NCI-H460 (cell line): ENCODE measurements around the gene SLC16A2. TPM values are rescaled to one million over a fixed set of nuclear protein-coding genes. Genes with fewer than 3 reads are reported as not detected.
"Not testable (repeated sequence)": the region's sequence is repeated elsewhere in the genome, so short reads cannot be mapped to it uniquely, and the experiment has no call there.

Source experiments
- DNase-seq: peaks from one replicate; pipeline ENCODE4 v3.0.0-alpha.2; 2016; ENCODE audit warnings: low read depth; ENCODE audit errors: extremely low read depth
- total RNA-seq: library from RNA; depleted of rRNA; stranded (reverse); fragments of >200 nt; shearing (Covaris generic); gene quantifications from 2 replicates; pipeline ENCODE4 v1.2.3, GENCODE V29; 2014

SLC16A2 gene
- total RNA-seq, 1 experiment from 2014 or later = 0.82 TPM

DNA sequence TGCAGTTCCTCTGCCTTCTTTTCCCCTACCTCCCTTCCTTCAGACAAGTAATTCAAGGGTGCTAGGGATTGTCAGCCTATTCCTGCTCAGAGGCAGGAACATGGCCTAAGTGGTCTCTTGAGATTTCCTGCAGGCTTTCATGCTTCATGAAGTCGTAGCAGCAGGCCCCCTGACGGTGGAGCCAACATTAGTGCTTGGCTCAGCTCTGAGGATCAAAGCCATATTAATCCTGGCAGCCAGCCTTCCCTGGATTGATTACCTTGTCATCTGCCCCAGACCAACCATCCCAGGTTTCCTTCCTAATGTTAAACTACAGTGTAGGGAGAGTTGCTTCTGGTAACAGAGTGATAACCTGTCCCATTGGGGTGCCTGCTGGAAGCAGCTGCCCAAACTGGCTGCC, 84.1 kb downstream of the SLC16A2 start:
- DNase-seq = no peak

DNA sequence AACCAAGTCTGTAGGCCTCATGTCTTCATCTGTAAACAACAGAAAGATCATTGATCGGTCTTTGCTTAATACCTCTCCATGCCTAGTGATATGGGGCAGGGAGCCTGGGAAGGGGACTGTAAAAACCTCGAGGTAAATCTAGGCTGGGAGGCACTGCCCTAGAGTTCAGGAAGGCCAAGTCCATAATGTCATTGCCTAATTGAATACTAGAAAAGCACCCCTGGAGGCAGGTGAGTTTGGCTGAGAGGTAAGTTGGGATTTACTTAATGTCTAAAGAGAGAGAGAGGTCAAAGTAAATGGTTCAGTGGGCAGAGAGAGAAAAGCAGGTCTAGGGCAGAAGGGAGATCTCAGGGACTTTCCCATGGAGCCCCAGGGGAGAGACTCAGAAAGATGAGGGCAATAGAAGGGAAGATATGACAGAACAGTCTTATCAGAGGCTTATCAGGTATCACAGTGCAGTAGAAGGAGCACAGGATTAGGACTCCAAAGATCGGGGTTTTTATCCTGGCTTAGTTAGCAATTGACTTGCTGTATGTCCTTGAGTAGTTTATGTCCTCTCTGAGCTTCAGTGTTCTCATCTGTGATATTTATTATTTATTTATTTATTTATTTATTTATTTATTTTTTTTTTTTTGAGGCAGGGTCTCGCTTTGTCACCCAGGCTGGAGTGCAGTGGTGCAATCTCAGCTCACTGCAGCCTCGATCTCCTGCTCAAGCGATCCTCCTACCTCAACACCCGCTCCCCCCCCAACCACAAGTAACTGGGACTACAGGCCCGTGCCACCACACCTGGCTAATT, 85.2 kb downstream of the SLC16A2 start:
- no peak for DNase-seq

- no peak for DNase-seq
Measured at GRCh38 chrX:74507191-74507590, 85.9 kb downstream of the SLC16A2 start.

GRCh38 chrX:74509989-74510388, 88.7 kb downstream of the SLC16A2 start:
- DNase-seq = no peak

GRCh38 chrX:74510401-74510800, 89.1 kb downstream of the SLC16A2 start:
- DNase-seq = no peak

DNA sequence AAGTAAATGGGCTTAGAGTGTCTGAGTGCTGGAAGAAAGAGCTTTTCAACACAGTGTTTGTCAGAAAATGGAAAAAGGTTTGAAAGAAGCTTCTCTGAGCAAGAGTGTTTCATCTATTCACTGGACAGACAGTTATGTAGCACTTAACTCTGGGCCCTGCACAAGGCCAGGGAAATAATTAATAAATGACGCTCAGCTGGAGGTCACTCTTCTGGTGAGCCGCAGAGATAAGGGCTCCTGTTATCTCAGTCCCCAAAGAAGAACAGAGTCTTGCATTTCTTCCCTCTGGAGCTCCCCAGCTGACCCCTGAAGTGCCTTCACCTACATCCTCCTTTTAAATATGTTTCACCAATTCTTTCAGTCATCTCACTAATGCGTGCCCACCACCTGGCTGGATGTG, 90.4 kb downstream of the SLC16A2 start:
- DNase-seq = no peak

- DNase-seq = no peak
Measured at GRCh38 chrX:74514384-74514783, 93.1 kb downstream of the SLC16A2 start.

DNA sequence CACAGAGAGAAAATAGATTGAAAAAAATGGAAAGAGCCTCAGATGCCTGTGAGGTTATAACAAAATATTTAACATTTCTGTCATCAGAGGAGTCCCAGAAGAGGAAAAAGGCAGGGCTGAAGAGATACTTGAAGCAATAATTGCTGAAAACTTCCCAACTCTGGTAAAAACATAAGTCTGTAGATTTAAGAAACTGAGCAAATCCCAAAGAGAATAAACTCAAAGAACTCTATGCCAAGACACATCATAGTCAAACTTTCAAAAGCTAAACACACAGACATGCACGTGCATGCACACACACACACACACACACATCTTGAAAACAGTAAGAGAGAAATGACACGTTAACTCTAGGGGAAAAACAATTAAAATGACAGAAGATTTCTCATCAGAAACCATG, 94.1 kb downstream of the SLC16A2 start:
- no peak for DNase-seq

GRCh38 chrX:74516013-74516412, 94.7 kb downstream of the SLC16A2 start:
- DNase-seq = not testable (repeated sequence)

DNA sequence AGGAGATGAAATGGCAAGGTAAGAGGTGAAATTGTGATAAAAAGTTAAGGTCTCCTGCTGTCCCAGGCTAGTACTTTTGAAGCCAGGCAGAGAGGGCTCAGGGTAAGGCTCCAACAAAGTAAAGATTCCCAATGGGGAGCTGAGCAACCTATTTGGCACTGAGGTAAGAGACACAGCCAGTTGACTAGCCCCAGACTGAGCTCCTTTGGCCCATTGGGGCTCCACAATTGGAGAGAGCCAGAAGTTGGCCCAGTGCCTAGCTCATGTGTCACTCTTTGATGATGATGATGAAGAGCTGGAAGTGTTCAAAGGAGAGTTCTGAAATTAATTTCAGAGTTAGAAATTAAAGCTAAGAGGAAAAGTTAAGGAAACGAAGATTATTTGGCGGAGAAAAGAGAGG, 98.6 kb downstream of the SLC16A2 start:
- DNase-seq = no peak

DNA sequence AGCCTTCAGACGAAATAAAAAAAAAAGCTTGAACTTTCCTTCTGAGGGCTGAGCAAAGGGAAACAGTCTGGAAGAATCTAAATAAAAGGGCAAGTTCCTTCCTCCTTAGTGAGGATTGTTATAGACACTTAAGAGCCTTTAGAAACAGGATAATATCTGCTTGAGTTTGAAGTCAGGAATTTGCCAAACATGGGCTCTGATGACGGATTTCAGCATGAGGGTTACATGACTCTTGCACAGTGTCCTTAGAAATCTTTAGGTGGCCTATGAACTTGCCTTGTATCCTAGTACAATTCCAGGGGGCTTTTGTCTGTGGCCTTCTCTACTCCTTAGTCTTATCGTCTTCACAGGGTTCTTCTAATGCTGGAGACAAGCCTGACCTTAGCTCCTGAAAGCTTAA, 99.0 kb downstream of the SLC16A2 start:
- DNase-seq = no peak

- DNase-seq = no peak
Measured at GRCh38 chrX:74520896-74521295, 99.6 kb downstream of the SLC16A2 start.

- no peak for DNase-seq
Measured at GRCh38 chrX:74521961-74522751, 100.9 kb downstream of the SLC16A2 start.

DNA sequence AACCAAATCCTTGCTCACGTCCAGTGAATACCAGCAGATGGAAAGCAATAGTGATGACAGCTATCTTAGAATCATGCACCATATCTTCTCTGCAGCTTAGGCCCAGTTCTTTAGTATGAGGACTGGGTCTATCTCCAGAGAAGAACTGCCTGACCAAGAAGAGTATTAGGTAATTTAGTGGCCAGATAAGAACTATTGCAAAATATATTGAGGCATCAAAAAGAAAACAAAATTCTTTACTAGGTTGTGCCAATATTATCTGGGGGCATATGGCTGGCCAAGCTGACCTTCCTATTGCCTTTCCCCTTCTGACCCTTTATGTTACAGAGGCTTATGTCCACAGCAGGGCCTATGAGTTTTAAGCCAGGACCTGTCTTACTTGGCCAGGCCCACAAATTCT, 101.9 kb downstream of the SLC16A2 start:
- DNase-seq = no peak

GRCh38 chrX:74523870-74524735, 102.8 kb downstream of the SLC16A2 start:
- no peak for DNase-seq

GRCh38 chrX:74525116-74525515, 103.8 kb downstream of the SLC16A2 start:
- DNase-seq = no peak

- DNase-seq = no peak
Measured at GRCh38 chrX:74526764-74527163, 105.5 kb downstream of the SLC16A2 start.

DNA sequence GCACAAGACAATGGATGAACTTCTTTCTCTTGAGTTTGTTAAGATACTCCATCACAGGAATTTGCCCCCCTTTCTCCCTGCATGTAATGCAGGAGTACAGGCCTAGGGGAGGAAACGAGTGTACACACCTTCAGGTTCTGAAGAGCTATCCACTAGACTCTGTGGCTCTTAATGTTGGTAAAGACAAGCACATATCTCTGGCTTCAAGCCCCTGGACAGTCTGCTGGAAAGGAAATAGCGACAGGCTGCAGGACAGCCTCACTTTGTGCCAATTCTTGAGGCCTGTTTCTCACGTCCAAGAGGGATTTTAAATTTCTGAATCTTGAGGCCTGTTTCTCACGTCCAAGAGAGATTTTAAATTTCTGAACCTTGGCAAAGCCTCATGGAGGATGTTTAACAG, 106.1 kb downstream of the SLC16A2 start:
- no peak for DNase-seq

DNA sequence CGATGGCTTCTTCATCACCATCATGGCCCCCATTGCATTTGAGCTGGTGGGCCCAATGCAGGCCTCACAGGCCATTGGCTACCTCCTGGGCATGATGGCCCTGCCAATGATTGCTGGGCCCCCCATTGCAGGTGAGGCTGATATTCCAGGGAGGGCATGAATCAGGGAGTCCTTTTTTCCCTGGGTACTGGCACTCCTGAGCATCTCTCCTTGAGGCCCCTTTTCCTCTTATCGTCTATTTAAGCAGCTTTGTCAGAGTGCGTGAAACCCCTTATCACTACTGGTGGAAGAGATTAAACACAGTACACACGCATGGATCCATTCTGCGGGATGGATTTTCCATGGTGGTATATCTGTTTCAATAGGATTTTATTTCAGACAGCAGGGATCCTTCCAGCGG, 108.0 kb downstream of the SLC16A2 start:
- DNase-seq = no peak

GRCh38 chrX:74531081-74531480, 109.8 kb downstream of the SLC16A2 start:
- DNase-seq = no peak

GRCh38 chrX:74534569-74535038, 113.3 kb downstream of the SLC16A2 start:
- DNase-seq = no peak
